HK-2 (cell line): ENCODE measurements around the gene SKIC3.

Experiments
- DNase-seq: peaks from one replicate; pipeline ENCODE4 v3.0.0-alpha.2; 2018; ENCODE audit not compliant: unreplicated experiment

Gene SKIC3

GRCh38 chr5:95531491-95531890 lies 23.3 kb downstream of the SKIC3 start:
- DNase-seq, result no peak

GRCh38 chr5:95530416-95530815 lies 24.4 kb downstream of the SKIC3 start:
- DNase-seq, result peak; percentile 27

GRCh38 chr5:95528565-95528964 lies 26.2 kb downstream of the SKIC3 start:
- no peak for DNase-seq

GRCh38 chr5:95526871-95527270 lies 27.9 kb downstream of the SKIC3 start:
- DNase-seq, result no peak

GRCh38 chr5:95524423-95524822 lies 30.4 kb downstream of the SKIC3 start:
- DNase-seq, result no peak

GRCh38 chr5:95520206-95520605 lies 34.6 kb downstream of the SKIC3 start:
- no peak for DNase-seq

GRCh38 chr5:95519681-95520080 lies 35.1 kb downstream of the SKIC3 start:
- no peak for DNase-seq

- DNase-seq, result no peak
Measured at GRCh38 chr5:95519151-95519550, 35.6 kb downstream of the SKIC3 start.

- no peak for DNase-seq
Measured at GRCh38 chr5:95518417-95518816, 36.4 kb downstream of the SKIC3 start.

- no peak for DNase-seq
Measured at GRCh38 chr5:95511606-95512005, 43.2 kb downstream of the SKIC3 start.

- no peak for DNase-seq
Measured at GRCh38 chr5:95508550-95508949, 46.2 kb downstream of the SKIC3 start.
